Activated CD4-positive, alpha-beta T cell treated with anti-CD3 and anti-CD28 coated beads, Interleukin-10, Interleukin-2, amounts not matched to agents 100 ng/mL and 50 ng/mL, durations not matched to agents 16 hours and 8 hours (primary cell): ENCODE data around the gene VAT1.

Experiments
- DNase-seq: peaks from one replicate; pipeline ENCODE4 v3.0.0-alpha.2; 2020

VAT1 gene

GRCh38 chr17:43026595-43026994 is 4.4 kb upstream of the VAT1 start:
- DNase-seq, result no peak

- no peak for DNase-seq
Observed at GRCh38 chr17:43025766-43026537, 3.8 kb upstream of the VAT1 start.

GRCh38 chr17:43025290-43025657 is 3.1 kb upstream of the VAT1 start:
- DNase-seq, result no peak

GRCh38 chr17:43024407-43025289 is 2.5 kb upstream of the VAT1 start, which contains the start of gene RND2:
TSS of gene RND2 (plus strand) at chr17:43025231. CDS start at chr17:43025348, 117 bp downstream.
- DNase-seq, result peak; percentile 75

GRCh38 chr17:43020789-43021740 is 1.1 kb downstream of the VAT1 start:
- no peak for DNase-seq

- DNase-seq, result no peak
Observed at GRCh38 chr17:43020030-43020621, 2.1 kb downstream of the VAT1 start.

GRCh38 chr17:43019418-43019817 is 2.8 kb downstream of the VAT1 start:
- no peak for DNase-seq

- no peak for DNase-seq
Observed at GRCh38 chr17:43018932-43019331, 3.3 kb downstream of the VAT1 start.

GRCh38 chr17:43018008-43018853 is 4.0 kb downstream of the VAT1 start:
- no peak for DNase-seq

- no peak for DNase-seq
Observed at GRCh38 chr17:43016216-43016615, 6.0 kb downstream of the VAT1 start.

- no peak for DNase-seq
Observed at GRCh38 chr17:43015579-43015978, 6.6 kb downstream of the VAT1 start.

- no peak for DNase-seq
Observed at GRCh38 chr17:43014649-43015542, 7.3 kb downstream of the VAT1 start.

- no peak for DNase-seq
Observed at GRCh38 chr17:43014020-43014648, 8.1 kb downstream of the VAT1 start.

GRCh38 chr17:43013296-43013695 is 8.9 kb downstream of the VAT1 start:
- DNase-seq, result no peak

- no peak for DNase-seq
Observed at GRCh38 chr17:43011728-43012472, 10.3 kb downstream of the VAT1 start.

GRCh38 chr17:43010667-43011308 is 11.4 kb downstream of the VAT1 start:
- no peak for DNase-seq

- DNase-seq, result peak; percentile 91
Observed at GRCh38 chr17:43006639-43007551, 15.3 kb downstream of the VAT1 start, which contains the start of gene IFI35. TSS of gene IFI35 (plus strand) at chr17:43006784. CDS start at chr17:43006948, 164 bp downstream.
